Chondrocyte (in vitro differentiated cells): Measurements from ENCODE around the gene GALNT13. TPM values are rescaled to one million over a fixed set of nuclear protein-coding genes. Genes with fewer than 3 reads are reported as not detected.

ENCODE experiments used
- DNase-seq: peaks from one replicate; pipeline ENCODE4 v3.0.0; 2021; ENCODE audit warnings: mixed read lengths, low spot score
- H3K27ac Mint-ChIP-seq: one replicate; pipeline ENCODE4 v1.8.0; 2021; ENCODE audit warnings: mild to moderate bottlenecking, moderate library complexity, mixed read lengths; ENCODE audit not compliant: unreplicated experiment
- H3K27me3 Mint-ChIP-seq: 2 replicates; pipeline ENCODE4 v1.8.0; 2021; ENCODE audit warnings: low read depth, mixed read lengths
- H3K36me3 Mint-ChIP-seq: 2 replicates; pipeline ENCODE4 v1.8.0; 2021; ENCODE audit warnings: low read depth, mixed read lengths
- H3K4me1 Mint-ChIP-seq: 2 replicates; pipeline ENCODE4 v1.8.0; 2021; ENCODE audit warnings: low read depth, mild to moderate bottlenecking, mixed read lengths
- H3K4me3 Mint-ChIP-seq: one replicate; pipeline ENCODE4 v1.8.0; 2021; ENCODE audit warnings: mild to moderate bottlenecking, moderate library complexity, mixed read lengths; ENCODE audit not compliant: unreplicated experiment
- H3K9me3 Mint-ChIP-seq: 2 replicates; pipeline ENCODE4 v1.8.0; 2021; ENCODE audit warnings: low read depth, mixed read lengths
- CTCF ChIP-seq: fragments of 200-600 bp; sonication (generic); IDR thresholded peaks from 2 replicates; pipeline ENCODE4 v1.5.0; 2021; ENCODE audit warnings: antibody characterized with exemption, mild to moderate bottlenecking, moderate library complexity
- total RNA-seq: library from RNA; stranded (reverse); gene quantifications from 3 replicates; pipeline ENCODE4 v1.2.1, GENCODE V29; 2021

The GALNT13 gene
- total RNA-seq, 1 donor from 2014 or later, result not detected

DNA sequence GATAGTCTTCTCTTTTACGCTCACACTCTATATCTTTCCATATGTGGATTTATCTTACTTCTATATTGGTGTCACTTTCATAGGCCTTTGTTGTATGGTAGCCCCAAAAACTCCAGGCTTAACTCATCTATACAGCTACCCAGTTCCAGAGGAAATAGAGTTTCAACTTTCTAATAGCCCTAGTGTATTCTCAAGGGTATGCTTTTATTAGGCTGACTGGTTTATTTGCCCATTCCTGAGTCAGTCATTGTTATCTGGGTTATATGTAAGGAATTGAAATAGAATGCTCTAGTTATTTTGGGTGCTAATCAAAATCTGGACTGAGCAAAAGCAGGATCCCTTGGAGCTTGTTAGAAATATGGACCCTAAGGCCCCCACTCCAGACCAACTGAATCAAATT lies 519.3 kb downstream of the GALNT13 start:
- no peaks in the 10 kb centered on the region for H3K36me3 Mint-ChIP-seq
- peaks cover 2% of the 10 kb centered on the region for H3K9me3 Mint-ChIP-seq
- H3K27ac Mint-ChIP-seq, result no peak overlapping the region
- peaks cover 10% of the 10 kb centered on the region for H3K27me3 Mint-ChIP-seq
- H3K4me1 Mint-ChIP-seq, result no peaks in the 10 kb centered on the region
- H3K4me3 Mint-ChIP-seq, result no peak overlapping the region
- no peak for DNase-seq
- TF ChIP-seq CTCF, result no peak

DNA sequence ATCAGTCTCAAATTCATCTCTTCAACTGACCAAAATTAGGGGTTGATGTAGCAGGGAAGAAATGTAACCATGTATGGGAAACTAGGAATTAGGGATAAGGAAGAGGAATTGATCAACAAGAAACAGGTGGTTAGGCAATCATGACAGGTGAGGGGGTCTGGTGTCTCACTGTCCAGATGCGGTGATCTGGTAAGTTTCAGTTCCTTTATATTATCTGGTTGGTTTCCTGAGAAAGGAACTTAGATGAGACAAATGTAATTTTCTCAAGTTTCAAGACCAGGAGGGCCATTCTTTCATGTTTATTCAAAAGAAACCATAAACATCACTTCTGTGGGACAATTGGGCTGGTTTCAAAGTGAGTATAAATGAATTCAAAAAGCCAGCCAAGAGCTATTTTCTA lies 520.5 kb downstream of the GALNT13 start:
- Mint-ChIP-seq H3K9me3 (peaks cover 2% of the 10 kb centered on the region), H3K27ac (no peak overlapping the region), H3K27me3 (peaks cover 7% of the 10 kb centered on the region), H3K36me3 (no peaks in the 10 kb centered on the region), H3K4me3 (no peak overlapping the region), H3K4me1 (no peaks in the 10 kb centered on the region)
- no peak for DNase-seq
- no peak for TF ChIP-seq CTCF

DNA sequence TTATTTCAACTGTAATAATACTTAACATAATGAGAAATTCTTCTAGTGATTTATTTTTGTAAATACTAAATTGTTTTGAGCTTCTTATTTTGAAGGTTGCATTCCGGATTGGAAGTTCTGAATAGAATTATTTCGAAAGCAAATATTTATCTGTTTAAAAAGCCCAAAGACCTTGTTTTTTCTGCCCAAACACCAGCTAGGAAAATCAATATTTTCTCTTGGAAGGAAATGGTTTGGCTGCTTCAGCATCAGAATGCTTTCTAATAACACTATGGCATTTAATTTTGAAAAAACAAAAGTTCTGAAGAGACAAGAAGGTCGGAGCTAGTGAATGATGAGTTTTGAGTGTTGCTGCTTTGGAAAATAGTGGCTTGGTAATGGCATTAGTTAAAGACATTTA lies 522.9 kb downstream of the GALNT13 start:
- no peaks in the 10 kb centered on the region for H3K36me3 Mint-ChIP-seq
- TF ChIP-seq CTCF, result no peak
- no peaks in the 10 kb centered on the region for H3K4me1 Mint-ChIP-seq
- peaks cover 7% of the 10 kb centered on the region for H3K27me3 Mint-ChIP-seq
- H3K27ac Mint-ChIP-seq, result no peak overlapping the region
- H3K9me3 Mint-ChIP-seq, result peaks cover 2% of the 10 kb centered on the region
- no peak overlapping the region for H3K4me3 Mint-ChIP-seq
- DNase-seq, result no peak

DNA sequence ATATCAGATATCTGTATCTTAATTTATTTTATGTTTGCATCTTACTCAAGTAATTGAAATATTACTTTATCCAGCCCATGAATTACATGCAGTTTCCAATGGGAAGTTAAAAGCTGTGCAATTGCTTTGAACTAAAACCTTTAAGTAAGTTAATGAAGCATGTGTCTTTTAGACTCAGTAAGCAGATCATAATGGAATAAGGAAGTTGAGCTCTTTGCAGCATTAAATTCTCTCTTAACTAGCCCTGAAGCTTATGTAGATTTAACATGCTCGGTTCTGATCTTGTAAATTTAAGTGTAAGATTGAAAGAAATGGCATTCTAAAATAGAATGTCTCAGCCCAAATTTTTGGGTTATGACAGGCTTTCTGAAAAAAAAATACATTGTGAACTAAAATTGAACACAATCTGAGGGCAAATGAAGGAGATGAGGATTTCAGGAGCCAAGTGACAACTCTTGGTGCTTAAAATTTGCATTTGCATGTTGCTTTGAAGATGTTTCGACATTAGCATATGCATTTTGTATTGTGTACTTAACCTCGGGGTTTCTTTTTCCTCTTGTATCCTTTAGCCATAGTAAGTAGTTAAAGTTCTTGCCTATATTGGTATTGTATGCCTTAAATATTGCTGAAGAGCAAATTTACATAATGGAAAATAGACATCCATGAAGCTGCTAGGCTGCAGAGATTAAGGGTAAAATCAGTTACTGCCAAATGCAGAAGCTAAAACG lies 529.0 kb downstream of the GALNT13 start:
- Mint-ChIP-seq H3K9me3 (no peaks in the 10 kb centered on the region), H3K27me3 (peaks cover 21% of the 10 kb centered on the region), H3K4me3 (no peak overlapping the region), H3K27ac (no peak overlapping the region), H3K4me1 (no peaks in the 10 kb centered on the region), H3K36me3 (no peaks in the 10 kb centered on the region)
- no peak for DNase-seq
- no peak for TF ChIP-seq CTCF

DNA sequence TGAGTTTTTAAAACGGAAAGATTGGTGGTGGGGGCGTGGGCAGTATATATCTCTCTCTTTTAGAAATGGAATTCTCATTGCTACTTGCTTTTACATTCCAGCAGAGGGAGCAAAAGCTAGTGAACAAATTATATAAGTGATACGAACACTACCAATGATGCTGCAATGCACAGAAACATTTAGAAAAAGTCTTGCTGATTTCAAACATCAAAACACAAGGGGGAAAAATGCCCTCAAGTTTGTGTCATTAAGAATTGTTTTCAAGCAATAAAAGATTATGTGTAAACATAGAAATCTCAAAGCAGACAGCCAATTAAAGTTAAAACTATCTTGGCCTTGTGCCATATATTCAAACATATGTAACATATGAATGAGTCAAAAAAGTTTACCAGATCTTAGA lies 530.5 kb downstream of the GALNT13 start:
- Mint-ChIP-seq H3K27ac (no peak overlapping the region), H3K36me3 (no peaks in the 10 kb centered on the region), H3K27me3 (peaks cover 27% of the 10 kb centered on the region), H3K9me3 (no peaks in the 10 kb centered on the region), H3K4me1 (no peaks in the 10 kb centered on the region), H3K4me3 (no peak overlapping the region)
- DNase-seq, result no peak
- TF ChIP-seq CTCF, result peak; percentile 81
